Central memory CD8-positive, alpha-beta T cell (primary cell): ENCODE results near the gene CIZ1.
A peak's percentile ranks its signal among the peaks of the same experiment; 100 is the strongest.
"Not testable (repeated sequence)": the region's sequence is repeated elsewhere in the genome, so short reads cannot be mapped to it uniquely, and the experiment has no call there.

Experiments
- ATAC-seq: fragments of 150-1000 bp; cut with Tn5 transposase; replicated peaks from 2 replicates; pipeline ENCODE4 v1.10.0; 2022; ENCODE audit warnings: mild to moderate bottlenecking, moderate FRiP score, moderate number of reproducible peaks; ENCODE audit not compliant: poor library complexity, severe bottlenecking; ENCODE audit errors: extremely low read depth
- DNase-seq, 2 donors: peaks; one replicate each; pipeline ENCODE4 v3.0.0; 2021; ENCODE audit warnings: low spot score in 2 of 2
- H3K27ac Mint-ChIP-seq: one replicate; pipeline ENCODE4 v1.8.0; 2022; ENCODE audit warnings: low read depth, mild to moderate bottlenecking, moderate library complexity, mixed read lengths
- H3K27me3 Mint-ChIP-seq: one replicate; pipeline ENCODE4 v1.8.0; 2022; ENCODE audit warnings: mixed read lengths
- H3K36me3 Mint-ChIP-seq: one replicate; pipeline ENCODE4 v1.8.0; 2022; ENCODE audit warnings: mild to moderate bottlenecking, moderate library complexity, mixed read lengths; ENCODE audit not compliant: insufficient read depth
- H3K4me1 Mint-ChIP-seq: one replicate; pipeline ENCODE4 v1.8.0; 2022; ENCODE audit warnings: mixed read lengths
- H3K4me3 Mint-ChIP-seq: one replicate; pipeline ENCODE4 v1.8.0; 2022; ENCODE audit warnings: mild to moderate bottlenecking, moderate library complexity, mixed read lengths
- H3K9me3 Mint-ChIP-seq: one replicate; pipeline ENCODE4 v1.8.0; 2022; ENCODE audit warnings: mixed read lengths

CIZ1 gene, protein sequence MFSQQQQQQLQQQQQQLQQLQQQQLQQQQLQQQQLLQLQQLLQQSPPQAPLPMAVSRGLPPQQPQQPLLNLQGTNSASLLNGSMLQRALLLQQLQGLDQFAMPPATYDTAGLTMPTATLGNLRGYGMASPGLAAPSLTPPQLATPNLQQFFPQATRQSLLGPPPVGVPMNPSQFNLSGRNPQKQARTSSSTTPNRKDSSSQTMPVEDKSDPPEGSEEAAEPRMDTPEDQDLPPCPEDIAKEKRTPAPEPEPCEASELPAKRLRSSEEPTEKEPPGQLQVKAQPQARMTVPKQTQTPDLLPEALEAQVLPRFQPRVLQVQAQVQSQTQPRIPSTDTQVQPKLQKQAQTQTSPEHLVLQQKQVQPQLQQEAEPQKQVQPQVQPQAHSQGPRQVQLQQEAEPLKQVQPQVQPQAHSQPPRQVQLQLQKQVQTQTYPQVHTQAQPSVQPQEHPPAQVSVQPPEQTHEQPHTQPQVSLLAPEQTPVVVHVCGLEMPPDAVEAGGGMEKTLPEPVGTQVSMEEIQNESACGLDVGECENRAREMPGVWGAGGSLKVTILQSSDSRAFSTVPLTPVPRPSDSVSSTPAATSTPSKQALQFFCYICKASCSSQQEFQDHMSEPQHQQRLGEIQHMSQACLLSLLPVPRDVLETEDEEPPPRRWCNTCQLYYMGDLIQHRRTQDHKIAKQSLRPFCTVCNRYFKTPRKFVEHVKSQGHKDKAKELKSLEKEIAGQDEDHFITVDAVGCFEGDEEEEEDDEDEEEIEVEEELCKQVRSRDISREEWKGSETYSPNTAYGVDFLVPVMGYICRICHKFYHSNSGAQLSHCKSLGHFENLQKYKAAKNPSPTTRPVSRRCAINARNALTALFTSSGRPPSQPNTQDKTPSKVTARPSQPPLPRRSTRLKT

DNA sequence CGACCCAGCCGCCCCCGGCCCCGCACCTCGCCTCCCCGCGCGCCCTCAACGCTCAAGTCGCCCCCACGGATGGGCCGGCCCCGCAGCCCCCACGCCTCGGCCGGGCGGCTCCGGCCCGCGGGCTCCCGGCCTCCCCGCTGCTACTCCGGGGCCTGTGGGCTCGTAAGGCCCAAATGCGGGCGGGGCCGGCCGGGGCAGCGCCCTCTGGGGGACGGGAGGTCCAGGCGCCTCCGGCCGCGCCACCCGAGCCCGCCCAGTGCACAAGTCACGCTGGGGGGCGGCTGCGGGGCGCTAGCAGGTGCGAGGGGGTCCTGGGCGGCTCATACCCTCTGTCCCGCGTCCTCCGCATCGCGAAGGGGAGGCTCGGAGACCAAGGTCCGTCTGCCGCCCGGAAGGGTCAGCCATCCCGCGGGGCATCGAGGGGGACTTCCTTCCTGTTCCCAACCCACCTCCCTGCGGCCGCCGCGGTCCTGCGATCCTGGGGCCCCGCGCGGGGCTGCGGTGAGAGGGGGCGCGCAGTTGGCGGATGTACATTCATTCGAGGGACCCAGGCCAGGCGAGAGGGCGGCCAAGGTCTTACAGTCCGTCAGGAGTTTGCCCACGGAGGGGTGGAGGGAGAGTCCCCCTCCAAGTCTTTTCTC lies at the start of gene CIZ1:
Gene CIZ1, minus strand, starts transcription at position 167 of the 641 bp plus-strand sequence. CDS start 715 bp downstream, outside the sequence.
- H3K27me3 Mint-ChIP-seq, result no peaks in the 10 kb centered on the region
- peak within 1 kb of the TSS; percentile 88 for H3K4me3 Mint-ChIP-seq
- peaks cover 28% of the 10 kb centered on the region for H3K36me3 Mint-ChIP-seq
- peak within 1 kb of the TSS; percentile 90 for H3K27ac Mint-ChIP-seq
- peak; percentile 90 for ATAC-seq
- no peaks in the 10 kb centered on the region for H3K9me3 Mint-ChIP-seq
- peak; percentile 48 to 63 for DNase-seq
- H3K4me1 Mint-ChIP-seq, result peaks cover 28% of the 10 kb centered on the region

DNA sequence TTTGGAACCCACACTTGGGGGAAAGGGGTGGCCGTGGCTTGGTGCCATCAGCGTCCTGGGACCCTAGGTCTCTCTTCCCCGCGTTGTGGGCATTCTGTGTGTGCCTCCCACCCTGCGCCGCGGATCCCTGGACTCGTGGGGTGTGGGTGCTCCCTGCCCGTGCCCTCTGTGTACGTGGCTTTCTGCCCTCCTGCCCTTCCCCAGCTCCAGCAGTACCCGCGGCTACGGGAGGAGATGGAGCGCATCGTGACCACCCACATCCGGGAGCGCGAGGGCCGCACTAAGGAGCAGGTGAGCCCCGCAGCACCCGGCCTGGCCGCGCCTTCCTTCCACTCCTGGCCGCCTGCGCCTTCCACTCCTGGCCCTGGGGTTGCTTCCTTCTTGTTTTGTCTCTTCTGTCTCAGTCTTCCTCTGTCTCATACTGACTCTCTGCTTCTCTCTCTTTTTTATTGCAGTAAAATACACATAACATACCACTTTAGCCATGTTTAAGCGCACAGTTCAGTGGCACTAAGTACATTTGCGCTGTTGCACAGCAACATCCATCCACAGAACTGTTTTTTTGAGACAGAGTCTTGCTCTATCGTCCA lies 42.5 kb upstream of the CIZ1 start:
- Mint-ChIP-seq H3K4me3 (no peak overlapping the region), H3K4me1 (no peaks in the 10 kb centered on the region), H3K27ac (no peak overlapping the region), H3K27me3 (no peaks in the 10 kb centered on the region), H3K9me3 (no peaks in the 10 kb centered on the region), H3K36me3 (no peaks in the 10 kb centered on the region)
- no peak for ATAC-seq
- no peak for DNase-seq

DNA sequence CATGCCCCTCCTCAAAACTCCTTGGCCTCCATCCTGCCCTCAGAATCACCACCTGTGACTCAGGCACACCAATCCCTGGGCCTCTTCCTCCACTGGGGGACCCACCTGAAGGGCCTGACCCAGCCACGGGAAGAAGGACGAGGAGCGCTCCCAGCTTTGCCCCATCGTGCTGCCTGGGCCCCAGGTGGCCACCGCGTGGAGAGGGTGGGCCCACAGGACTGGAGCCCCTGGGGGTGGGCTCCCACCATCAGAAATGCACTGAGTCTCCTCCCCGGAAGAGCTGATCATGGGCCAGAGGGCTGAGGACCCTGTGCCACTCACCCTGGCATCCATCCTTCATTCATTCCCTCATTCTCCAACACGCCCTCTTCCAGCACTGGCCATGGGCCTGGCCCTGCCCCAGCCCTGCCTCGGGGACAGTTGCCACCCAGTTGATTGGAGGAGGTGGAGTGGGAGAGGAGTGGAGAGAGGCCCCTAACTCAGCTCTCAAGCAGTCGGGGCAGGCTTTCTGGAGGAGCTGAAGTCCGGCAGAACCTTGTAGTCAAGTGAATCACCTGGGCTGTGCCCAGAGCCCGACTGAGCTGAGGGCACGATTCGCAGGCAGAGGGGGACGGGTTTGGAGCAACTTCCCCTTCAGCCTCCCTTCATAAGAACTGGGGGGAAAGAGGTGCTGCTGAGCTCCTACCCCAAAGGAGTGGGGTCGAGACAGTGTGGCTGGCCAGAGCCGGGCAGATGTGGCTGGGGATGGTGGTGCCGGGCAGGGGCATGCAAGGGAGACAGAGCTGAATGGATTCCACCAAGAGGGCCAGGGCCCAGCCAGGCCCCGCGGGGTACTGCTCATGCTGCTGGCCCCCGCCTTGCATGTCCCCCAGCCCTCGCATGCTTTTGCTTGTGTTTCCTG lies 41.4 kb upstream of the CIZ1 start:
- H3K27me3 Mint-ChIP-seq, result no peaks in the 10 kb centered on the region
- ATAC-seq (no peak), DNase-seq (no peak)
- H3K4me3 Mint-ChIP-seq, result no peak overlapping the region
- no peaks in the 10 kb centered on the region for H3K4me1 Mint-ChIP-seq
- H3K9me3 Mint-ChIP-seq, result no peaks in the 10 kb centered on the region
- H3K36me3 Mint-ChIP-seq, result no peaks in the 10 kb centered on the region
- H3K27ac Mint-ChIP-seq, result no peak overlapping the region

DNA sequence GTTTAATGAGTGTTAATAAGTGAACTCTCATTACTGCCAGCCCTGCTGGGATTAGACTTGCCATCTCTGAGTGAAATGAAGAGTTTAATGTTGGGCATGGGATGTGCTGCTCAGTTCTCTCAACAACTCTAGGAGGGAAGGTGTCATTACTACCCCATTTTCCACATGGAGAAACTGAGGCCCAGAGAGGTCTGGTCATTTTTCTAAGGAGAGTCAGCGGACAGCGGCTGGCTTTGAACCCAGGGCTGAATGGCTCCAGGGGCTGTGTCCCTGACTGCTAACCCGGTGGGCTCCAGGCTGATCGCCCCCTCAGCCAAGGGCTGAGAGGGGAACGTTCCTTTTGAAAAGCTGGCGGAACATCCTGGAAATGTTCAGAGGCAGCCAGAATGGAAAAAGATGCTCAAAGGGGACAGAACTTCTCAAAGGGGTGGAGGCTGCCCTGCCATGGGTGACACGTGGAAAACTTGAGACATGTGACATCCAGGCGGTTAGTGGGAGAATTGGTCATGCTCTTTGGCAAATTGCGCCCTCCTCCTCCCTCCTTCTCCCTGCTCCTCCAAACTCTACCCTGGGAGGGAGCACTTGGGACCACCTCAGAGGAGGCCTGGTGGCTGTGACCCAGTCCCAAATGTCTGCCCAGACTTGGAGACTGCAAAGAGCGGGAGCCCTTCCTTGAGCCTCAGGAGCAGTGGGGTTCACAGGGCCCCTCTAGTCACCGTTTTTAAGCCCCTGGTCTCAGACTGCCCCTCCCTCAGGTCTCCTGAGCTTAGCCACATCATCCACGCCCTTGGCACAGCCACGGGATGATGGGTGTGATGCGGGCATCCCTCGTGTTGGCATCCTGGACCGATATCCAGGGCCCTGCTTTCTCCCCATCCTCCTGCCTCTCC lies 40.5 kb upstream of the CIZ1 start:
- Mint-ChIP-seq H3K27me3 (no peaks in the 10 kb centered on the region), H3K36me3 (no peaks in the 10 kb centered on the region), H3K4me1 (no peaks in the 10 kb centered on the region), H3K27ac (no peak overlapping the region), H3K4me3 (no peak overlapping the region), H3K9me3 (no peaks in the 10 kb centered on the region)
- no peak for ATAC-seq
- DNase-seq, result no peak

DNA sequence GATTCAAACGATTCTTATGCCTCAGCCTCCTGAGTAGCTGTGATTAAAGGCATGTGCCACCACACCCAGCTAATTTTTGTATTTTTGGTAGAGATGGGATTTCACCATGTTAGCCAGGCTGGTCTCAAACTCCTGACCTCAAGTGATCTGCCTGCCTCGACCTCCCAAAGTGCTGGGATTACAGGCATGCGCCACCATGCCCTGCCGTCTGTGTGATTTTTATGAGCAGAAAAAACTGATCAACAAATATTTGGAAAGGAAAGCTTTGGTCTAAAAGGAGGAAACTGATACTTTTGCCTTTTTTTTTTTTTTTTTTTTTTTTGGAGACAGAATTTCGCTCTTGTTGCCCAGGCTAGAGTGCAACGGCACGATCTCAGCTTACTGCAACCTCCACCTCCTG lies 39.5 kb upstream of the CIZ1 start:
- H3K36me3 Mint-ChIP-seq, ATAC-seq, H3K9me3 Mint-ChIP-seq, DNase-seq, H3K27ac Mint-ChIP-seq, H3K4me3 Mint-ChIP-seq, H3K4me1 Mint-ChIP-seq, H3K27me3 Mint-ChIP-seq: not testable (repeated sequence)

DNA sequence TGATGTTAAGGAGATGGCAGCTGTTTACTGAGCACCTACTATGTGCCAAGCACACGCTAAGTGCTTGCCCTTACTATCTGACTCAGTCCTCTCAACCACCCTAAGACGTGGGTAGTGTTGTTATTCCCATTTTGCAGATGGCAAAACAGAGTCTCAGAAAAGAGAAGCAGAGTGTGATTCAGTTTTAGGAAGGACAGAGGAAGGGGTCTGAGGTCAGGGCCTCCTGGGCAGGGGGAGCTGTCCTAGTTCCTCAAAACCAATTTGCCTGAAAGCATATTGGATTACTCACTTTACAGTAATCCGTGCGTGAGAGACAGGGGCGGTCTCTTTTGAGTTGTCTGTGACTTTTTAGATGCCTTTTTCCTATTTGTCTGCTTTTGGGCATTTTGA lies 35.0 kb upstream of the CIZ1 start:
- Mint-ChIP-seq H3K4me3 (no peak overlapping the region), H3K4me1 (no peaks in the 10 kb centered on the region), H3K9me3 (no peaks in the 10 kb centered on the region), H3K36me3 (no peaks in the 10 kb centered on the region), H3K27ac (no peak overlapping the region), H3K27me3 (peaks cover 13% of the 10 kb centered on the region)
- no peak for ATAC-seq
- no peak for DNase-seq

DNA sequence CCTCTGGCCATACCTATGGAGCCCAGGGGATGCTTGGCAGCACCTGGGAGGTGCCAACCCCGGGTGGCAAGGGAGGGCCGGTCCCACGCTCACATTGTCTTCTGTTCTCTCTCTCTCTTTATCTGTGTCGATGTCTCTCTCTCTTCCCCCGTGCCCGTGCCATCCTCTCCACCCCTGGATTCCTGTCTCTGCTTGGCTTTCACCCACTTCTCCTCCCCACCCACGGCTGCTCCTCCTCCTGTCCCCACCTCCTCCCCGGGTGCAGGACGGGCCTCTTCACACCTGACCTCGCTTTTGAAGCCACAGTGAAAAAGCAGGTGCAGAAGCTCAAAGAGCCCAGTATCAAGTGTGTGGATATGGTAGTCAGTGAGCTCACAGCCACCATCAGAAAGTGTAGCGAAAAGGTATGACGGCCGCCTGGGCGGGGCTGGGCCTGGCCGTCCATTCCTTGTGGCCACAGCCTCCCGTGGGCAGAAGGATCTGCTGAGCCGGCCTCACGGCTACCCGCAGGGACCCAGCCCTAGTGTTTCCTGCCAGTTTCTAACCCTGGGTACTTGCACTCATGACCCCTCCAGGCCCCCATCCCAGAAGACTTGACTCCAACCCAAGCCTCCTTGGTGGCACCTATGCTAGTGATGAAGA lies 34.5 kb upstream of the CIZ1 start:
- peaks cover 13% of the 10 kb centered on the region for H3K27me3 Mint-ChIP-seq
- H3K4me3 Mint-ChIP-seq, result no peak overlapping the region
- no peak for ATAC-seq
- no peak for DNase-seq
- no peak overlapping the region for H3K27ac Mint-ChIP-seq
- no peaks in the 10 kb centered on the region for H3K9me3 Mint-ChIP-seq
- no peaks in the 10 kb centered on the region for H3K36me3 Mint-ChIP-seq
- no peaks in the 10 kb centered on the region for H3K4me1 Mint-ChIP-seq

DNA sequence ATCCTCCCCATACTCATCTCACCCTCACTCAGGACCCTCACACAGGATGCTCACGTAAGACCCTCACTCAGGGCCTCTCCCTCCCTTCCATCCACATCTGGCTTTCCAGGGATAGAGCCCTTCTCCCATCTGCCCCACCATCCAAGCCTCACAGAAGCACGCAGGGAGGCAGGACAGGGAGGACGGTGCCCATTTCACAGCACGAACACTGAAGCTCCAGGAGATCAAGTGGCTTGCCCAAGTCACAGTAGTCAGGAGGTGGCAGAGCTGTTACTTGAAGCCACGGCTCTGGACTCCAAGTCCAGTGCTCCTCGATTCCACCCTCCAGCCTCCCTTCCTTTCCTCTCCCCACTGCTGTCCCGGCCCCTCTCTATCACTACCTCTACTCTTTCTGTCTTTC lies 33.5 kb upstream of the CIZ1 start:
- no peak for ATAC-seq
- Mint-ChIP-seq H3K36me3 (peaks cover 2% of the 10 kb centered on the region), H3K27ac (no peak overlapping the region), H3K27me3 (peaks cover 13% of the 10 kb centered on the region), H3K9me3 (no peaks in the 10 kb centered on the region), H3K4me1 (no peaks in the 10 kb centered on the region), H3K4me3 (no peak overlapping the region)
- DNase-seq, result no peak

DNA sequence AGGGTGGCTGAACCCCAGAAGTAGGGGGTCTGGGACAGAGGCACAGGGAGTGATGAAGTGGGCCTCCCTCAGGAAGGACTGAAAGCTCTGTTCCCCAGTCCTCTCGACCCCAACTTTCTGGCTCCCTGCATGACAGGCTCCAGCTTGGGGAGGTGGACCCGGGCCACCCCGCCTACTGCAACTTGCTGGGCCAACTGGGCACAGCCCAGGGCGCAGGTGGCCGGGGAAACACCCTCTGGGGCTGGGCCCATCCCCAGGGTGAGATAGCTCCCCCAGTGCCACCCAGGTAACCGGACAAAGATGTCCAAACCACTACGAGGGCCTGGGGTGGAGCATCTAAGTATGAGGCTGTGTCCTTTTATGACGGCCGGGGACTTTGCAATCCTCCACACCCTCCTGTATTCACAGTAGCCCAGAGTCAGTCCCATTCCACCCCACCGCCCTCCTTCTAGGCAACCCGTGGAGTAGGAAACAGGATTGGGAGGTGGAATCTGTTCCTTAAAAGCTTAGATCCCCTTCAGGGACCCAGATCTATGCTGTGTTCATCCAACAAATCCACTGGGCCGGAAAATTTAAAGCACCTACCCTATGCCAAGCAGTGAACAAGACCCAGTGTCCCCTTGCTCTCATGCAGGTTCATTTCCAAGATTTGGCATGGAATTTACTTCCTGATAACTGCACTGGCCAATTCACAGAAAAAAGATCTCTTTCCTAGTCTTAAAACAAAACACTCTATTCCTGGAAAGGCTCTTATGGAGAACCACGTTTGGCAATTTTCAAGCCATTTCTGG lies 31.7 kb upstream of the CIZ1 start:
- Mint-ChIP-seq H3K4me3 (no peak overlapping the region), H3K27me3 (peaks cover 13% of the 10 kb centered on the region), H3K36me3 (peaks cover 3% of the 10 kb centered on the region), H3K9me3 (no peaks in the 10 kb centered on the region), H3K27ac (no peak overlapping the region), H3K4me1 (peaks cover 11% of the 10 kb centered on the region)
- ATAC-seq, result no peak
- DNase-seq, result no peak

DNA sequence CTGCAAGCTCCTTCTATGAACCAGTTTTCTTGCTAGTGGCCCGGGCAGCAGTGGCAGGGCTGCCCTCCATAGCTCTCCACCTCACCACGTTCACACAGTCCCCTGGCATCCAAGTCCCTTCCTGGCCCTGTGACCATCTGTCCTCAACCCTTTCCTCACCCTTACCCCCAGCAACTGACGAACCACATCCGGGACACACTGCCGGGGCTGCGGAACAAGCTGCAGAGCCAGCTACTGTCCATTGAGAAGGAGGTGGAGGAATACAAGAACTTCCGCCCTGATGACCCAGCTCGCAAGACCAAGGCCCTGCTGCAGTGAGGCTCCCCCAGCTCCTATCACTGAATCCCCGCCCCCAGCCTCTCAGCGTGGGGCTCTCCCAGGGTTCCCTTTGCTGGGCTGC lies 30.7 kb upstream of the CIZ1 start:
- Mint-ChIP-seq H3K4me1 (peaks cover 13% of the 10 kb centered on the region), H3K9me3 (no peaks in the 10 kb centered on the region), H3K4me3 (no peak overlapping the region), H3K36me3 (peaks cover 4% of the 10 kb centered on the region), H3K27me3 (peaks cover 13% of the 10 kb centered on the region), H3K27ac (no peak overlapping the region)
- ATAC-seq (no peak), DNase-seq (no peak)
